Astrocyte of the hippocampus (primary cell): ENCODE results near the gene ZNF616.
A peak's percentile ranks its signal among the peaks of the same experiment; 100 is the strongest.

Source experiments
- DNase-seq: peaks from one replicate; pipeline ENCODE4 v3.0.0; 2011; ENCODE audit warnings: low read depth, low spot score

Gene ZNF616

DNA sequence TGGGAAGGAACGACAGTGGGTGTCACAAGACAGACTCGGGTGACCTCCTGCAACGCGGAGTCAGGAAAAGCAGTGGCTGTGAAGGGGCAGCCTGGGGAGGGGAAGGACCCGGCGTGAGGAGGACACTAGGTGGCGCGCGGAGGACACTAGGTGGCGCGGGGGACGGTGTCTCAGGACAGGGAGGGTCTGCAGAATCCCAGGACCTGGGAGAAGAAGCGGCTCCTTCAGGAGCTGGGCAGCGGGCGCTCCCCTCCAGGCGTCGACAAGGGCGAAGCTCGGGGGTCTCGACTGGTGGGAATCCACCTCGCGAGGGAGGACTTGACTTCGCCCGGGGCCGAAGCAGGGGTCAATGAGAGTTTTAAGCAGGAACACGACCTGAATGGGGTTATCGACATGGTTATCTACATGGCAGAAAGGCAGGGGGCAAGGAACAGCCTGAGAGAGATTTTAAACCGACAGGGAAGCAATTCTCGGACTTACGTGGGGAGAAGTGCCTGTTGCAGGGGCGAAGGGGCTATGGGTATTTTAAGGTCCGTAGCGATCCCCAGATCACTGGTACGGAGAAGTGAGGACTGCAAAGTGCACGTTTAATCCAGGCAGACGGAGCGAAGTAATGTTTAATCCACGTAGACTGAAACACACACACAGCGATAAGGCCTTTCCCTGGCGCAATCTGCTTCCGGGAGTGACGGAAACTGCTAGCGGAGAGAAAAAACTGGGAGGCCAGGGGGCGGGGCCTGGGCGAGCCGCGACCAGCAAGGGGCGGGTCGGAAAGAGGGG, at the start of gene ZNF616:
ZNF616 (minus strand) TSS at position 687 of the 780 bp plus-strand sequence. CDS start 9,426 bp downstream, outside the sequence.
- DNase-seq = peak; percentile 98

DNA sequence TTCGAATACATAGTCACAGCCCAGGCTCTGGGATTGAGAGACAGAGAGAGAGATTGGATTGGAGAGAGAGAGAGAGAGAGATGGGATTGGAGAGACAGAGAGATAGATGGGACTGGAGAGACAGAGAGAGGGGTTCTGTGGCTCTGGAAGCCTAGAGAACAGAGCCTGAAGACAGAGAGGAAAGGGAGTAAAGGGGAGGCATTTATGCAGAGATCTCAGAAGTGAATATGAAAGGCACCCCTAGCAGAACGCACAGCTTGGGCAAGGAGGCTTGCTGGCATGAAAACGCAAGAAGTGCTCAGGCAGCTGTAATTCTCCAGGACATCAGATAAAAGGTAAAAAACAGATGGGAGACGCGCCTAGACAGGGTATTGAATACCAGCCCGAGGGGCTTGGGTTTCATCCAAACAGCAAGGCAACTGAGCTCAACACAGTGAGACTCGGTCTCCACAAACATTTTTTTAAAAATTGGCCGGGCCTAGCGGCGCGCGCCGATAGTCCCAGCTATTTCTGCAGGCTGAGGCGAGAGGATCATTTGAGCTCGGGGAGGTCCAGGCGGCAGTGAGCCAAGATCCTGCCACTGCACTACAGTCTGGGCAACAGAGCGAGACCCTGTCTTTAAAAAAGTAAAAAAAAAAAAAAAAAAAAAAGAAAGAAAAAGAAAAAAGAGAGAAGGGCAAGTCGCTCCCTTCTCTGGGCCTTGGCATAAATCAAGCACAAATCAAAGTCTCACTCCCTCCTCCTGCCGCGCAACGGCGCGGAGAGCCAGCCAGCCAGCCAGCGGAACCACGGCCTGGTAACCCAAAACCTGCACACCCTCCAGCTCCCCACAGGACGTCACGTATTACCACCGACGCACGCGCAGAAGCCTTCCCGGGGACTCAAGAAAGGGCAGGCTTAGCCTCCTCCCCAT, 49.3 kb upstream of the ZNF616 start:
- DNase-seq = no peak

DNA sequence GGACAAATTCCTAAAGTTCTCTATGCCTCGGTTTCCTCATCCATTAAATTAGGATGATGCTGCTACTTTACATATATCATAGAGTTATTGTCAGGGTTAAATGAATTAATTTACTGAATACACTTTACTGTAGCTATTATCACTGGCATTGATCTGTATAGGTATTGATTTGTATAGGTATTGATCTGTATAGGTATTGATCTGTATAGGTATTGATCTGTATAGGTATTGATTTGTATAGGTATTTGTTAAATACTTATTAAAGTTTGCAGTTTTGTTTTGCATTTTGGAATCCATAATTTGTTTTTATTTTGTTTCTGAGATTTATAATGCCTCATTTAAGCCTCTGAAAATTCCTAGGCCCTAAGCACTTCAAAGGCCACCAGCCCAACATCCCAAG, 47.7 kb upstream of the ZNF616 start:
- DNase-seq = no peak

DNA sequence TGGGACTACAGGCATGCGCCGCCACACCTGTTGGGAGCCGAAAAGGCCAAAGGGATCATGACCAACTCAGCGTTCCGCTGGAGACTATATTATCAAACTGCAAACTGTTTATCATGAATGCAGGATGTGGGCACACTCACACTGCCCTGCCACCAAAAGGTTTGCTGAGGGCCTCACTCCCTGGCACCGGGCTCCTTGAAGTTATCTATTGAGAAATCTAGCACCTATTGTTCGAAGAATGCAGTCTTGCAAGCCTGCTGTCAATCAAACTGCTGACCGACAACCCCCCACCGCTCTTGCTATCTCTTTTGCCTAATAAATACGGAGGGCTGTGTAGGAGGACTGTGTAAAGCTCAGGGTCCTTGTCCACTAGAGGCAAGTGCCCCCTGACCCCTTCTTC, 36.8 kb upstream of the ZNF616 start:
- DNase-seq = no peak

GRCh38 chr19:52172347-52172746, 32.6 kb upstream of the ZNF616 start:
- DNase-seq = no peak

DNA sequence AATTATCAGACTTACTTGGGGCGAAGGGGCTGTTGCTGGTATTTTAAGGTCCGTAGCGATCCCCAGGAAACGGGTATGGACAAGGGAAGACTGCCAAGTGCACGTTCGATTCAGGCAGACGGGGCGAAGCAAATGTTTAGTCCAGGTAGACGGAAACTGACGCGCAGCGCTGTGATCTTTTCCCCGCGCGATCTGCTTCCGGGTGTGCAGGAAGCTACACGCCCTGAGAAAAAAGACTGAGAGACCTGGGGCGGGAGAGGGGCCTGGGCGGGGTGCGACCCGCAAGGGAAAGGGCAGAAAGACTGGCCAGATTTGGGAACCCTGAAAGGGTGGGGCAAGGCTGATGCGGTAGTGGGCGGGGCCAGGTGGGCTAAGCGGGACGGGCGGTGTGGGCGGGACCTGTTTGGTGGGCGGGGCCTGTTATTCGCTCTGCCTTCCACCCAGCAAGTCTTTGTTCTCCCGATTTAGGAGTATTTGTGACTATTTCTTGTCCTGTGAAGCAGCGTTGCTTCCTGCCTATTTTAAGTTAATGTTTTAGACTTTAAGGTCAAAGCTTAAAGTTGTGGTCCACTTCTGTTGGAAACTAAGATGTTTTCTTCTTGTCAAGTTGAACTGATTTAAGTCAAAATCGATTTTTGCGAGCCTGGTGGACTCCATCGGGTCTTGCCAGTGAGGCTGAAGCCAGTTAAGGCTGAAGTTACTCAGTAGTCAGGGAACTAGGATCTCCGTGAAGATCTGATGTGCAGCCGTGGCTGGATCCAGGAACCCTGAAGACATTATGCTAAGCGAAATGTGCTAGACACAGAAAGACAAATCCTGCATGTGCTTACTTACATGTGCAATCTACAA, 31.8 kb upstream of the ZNF616 start, which contains the start of gene ZNF836:
ZNF836 (minus strand) TSS at position 301 of the 849 bp plus-strand sequence. CDS start 3,549 bp downstream, outside the sequence.
- DNase-seq = peak; percentile 89

DNA sequence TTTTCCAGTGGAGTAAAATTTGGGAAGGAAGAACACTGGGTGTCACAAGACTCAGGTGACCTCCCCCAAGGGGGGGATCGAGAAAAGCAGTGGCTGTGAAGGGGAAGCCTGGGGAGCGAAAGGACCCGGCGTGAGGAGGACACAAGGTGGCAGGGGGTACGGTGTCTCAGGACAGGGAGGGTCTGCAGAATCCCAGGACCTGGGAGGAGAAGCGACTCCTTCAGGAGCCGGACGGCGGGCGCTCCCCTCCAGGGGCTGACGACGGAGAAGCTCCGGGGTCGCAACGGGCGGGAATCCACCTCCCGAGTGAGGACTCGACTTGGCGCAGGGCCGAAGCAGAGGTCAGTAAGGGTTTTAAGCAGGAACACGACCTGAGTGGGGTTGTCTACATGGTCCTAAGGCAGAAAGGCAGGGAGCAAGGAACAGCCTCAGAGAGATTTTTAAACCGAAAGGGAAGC, 31.2 kb upstream of the ZNF616 start:
- peak; percentile 45 for DNase-seq

DNA sequence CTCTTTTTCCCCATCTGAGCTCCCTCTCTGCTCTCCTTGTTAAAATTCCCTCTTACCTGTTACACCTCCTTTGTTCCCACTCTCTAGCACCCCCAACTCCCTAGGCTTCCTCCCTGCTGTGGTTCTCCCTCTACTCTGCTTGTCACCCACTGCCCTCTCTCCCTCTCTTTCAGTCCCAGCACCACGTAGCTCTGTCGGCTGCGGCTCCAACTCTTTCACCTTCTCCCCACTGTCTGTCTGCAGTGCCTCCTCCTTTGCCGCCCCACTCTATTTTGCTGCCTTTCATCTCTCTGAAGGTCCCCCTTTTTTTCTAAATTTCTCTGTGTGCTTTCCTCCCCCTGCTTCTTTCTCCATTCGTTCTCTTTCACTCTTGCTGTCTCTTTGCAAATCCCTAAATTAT, 30.6 kb upstream of the ZNF616 start:
- DNase-seq = peak; percentile 9

- no peak for DNase-seq
Measured at GRCh38 chr19:52155596-52156359, 16.0 kb upstream of the ZNF616 start.

- no peak for DNase-seq
Measured at GRCh38 chr19:52148256-52148655, 8.5 kb upstream of the ZNF616 start.

DNA sequence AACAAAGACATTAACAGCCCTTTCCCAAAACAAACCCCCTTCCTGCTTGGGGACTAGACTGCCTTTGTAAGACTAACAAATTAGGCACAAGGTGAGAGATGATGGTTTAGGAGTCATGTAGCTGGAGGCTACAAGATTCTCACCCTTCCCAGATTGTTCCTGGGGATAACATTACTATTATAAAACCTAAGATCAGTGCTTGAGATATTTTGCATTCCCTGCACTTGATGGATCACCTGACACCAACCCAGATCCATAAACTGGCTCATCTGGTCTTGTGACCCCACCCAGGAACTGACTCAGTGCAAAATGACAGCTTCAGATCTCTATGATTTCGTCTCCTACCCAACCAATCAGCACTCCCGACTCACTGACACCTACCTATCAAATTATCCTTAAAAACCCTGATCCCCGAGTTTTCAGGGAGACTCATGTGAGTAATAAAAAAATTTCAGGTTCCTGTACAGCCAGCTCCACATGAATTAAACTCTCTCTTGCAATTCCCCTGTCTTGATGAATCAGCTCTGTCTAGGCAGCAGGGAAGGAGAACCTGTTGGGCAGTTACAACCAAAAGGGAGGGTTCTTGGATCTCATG, 2.4 kb upstream of the ZNF616 start:
- no peak for DNase-seq

DNA sequence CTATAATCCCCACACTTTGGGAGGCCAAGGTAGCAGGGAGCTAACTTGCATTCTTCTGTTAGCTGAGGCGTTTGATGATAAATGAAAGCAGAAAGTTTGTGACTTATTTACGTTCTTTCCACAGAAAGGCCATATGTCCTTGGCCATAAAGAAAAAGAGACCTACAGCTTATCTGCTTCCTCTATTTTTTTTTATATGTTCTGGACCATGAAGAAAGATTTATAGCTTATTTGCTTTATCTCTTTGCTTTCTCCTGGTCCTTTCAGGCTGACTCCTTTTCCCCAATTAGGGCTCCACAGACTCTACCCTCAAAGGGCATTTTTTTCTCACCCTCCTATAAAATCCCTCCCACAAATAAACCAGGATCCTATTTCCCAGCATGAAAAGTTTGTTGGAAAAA, 1.5 kb upstream of the ZNF616 start:
- DNase-seq = no peak

GRCh38 chr19:52140032-52140710, 433 bp upstream of the ZNF616 start:
- DNase-seq = no peak

DNA sequence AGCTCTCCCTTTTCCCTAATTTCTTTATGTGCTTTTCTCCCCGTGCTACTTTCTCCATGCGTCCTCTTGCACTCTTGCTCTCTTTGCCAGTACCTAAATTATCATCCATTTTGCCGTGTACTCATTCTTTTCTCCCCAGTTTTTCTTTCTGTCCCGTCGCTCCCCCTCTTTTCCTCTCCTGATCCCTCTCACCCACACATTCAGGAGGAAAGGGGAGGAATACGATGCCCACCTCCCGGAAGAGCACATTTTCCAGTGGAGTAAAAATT, 821 bp downstream of the ZNF616 start:
- DNase-seq = no peak

GRCh38 chr19:52138278-52138982, 1.3 kb downstream of the ZNF616 start:
- DNase-seq = peak; percentile 60

GRCh38 chr19:52120286-52120685, 19.5 kb downstream of the ZNF616 start:
- DNase-seq = no peak

DNA sequence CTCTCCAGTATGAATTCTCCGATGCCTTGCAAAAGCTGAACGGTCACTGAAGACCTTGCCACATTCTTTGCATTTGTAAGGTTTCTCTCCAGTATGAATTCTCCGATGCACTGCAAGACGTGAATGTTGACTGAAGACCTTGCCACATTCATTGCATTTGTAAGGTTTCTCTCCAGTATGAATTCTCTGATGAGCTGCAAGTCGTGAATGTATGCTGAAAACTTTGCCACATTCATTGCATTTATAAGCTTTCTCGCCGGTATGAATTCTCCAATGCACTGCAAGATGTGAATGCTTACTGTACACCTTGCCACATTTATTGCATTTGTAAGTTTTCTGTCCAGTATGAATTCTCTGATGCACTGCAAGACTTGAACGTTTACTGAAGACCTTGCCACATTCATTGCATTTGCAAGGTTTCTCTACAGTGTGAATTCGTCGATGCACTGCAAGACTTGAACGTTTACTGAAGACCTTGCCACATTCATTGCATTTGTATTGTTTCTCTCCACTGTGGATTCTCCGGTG, 24.1 kb downstream of the ZNF616 start:
- no peak for DNase-seq

- DNase-seq = no peak
Measured at GRCh38 chr19:52114691-52115090, 25.0 kb downstream of the ZNF616 start.

- no peak for DNase-seq
Measured at GRCh38 chr19:52112624-52113023, 27.1 kb downstream of the ZNF616 start.
